CD14-positive monocyte (primary cell): Measurements from ENCODE around the gene EXOC1. TPM values are rescaled to one million over a fixed set of nuclear protein-coding genes. Genes with fewer than 3 reads are reported as not detected.
A peak's percentile ranks its signal among the peaks of the same experiment; 100 is the strongest.

ENCODE experiments used
- DNase-seq, 3 donors: peaks; one replicate each; pipeline ENCODE4 v3.0.0-alpha.2; 2011 to 2022
- H2AFZ ChIP-seq: 2 replicates; pipeline ENCODE4 v1.6.0; 2012; ENCODE audit warnings: mild to moderate bottlenecking, low read depth, low read length, inconsistent platforms; ENCODE audit not compliant: insufficient read depth, poor library complexity, severe bottlenecking
- H3K27ac ChIP-seq, 2 donors: 1 replicate in 1 of 2; 2 replicates in 1 of 2; pipeline ENCODE4 v1.5.1; 2012 to 2013; ENCODE audit warnings: low read length in 2 of 2, control low read depth in 1 of 2, inconsistent platforms in 1 of 2, low read depth in 1 of 2, mild to moderate bottlenecking in 1 of 2
- H3K27me3 ChIP-seq, 2 donors: one replicate each; pipeline versions ENCODE4 v1.6.0 to v1.6.1; 2011 to 2013; ENCODE audit warnings: low read length in 2 of 2; ENCODE audit not compliant: control insufficient read depth in 2 of 2, insufficient read depth in 2 of 2
- H3K36me3 ChIP-seq, 2 donors: replicated peaks in 1 of 2; 1 replicate in 1 of 2; 2 replicates in 1 of 2; pipeline versions ENCODE4 v1.5.1 to v1.6.1; 2012 to 2013; ENCODE audit warnings: low read length in 2 of 2, control low read depth in 1 of 2, inconsistent platforms in 1 of 2, mild to moderate bottlenecking in 1 of 2; ENCODE audit not compliant: insufficient read depth in 2 of 2, control insufficient read depth in 1 of 2
- H3K4me1 ChIP-seq, 2 donors: 1 replicate in 1 of 2; 2 replicates in 1 of 2; pipeline versions ENCODE4 v1.5.1 to v1.6.1; 2012 to 2013; ENCODE audit warnings: low read length in 2 of 2, control low read depth in 1 of 2, inconsistent platforms in 1 of 2, mild to moderate bottlenecking in 1 of 2, moderate library complexity in 1 of 2; ENCODE audit not compliant: insufficient read depth in 2 of 2, control insufficient read depth in 1 of 2
- H3K4me2 ChIP-seq: replicated peaks from 2 replicates; pipeline ENCODE3; 2012; ENCODE audit warnings: low read length, moderate library complexity, mild to moderate bottlenecking; ENCODE audit not compliant: poor library complexity, severe bottlenecking; ENCODE audit errors: extremely low read depth
- H3K4me3 ChIP-seq, 3 experiments: fragments of 200-600 bp in 1 of 3; sonication (generic) in 1 of 3; replicated peaks in 1 of 3; 1 replicate in 2 of 3; 2 replicates in 1 of 3; pipeline ENCODE4 v1.5.1; 2011 to 2013; ENCODE audit warnings: low read length in 3 of 3, mild to moderate bottlenecking in 3 of 3, control low read depth in 2 of 3, low read depth in 2 of 3, inconsistent platforms in 1 of 3, moderate library complexity in 1 of 3
- H3K79me2 ChIP-seq: 2 replicates; pipeline ENCODE4 v1.6.0; 2012; ENCODE audit warnings: mild to moderate bottlenecking, control low read depth, inconsistent platforms, low read length, moderate library complexity; ENCODE audit not compliant: insufficient read depth
- H3K9ac ChIP-seq: 2 replicates; pipeline ENCODE4 v1.6.0; 2017; ENCODE audit warnings: low read length, mild to moderate bottlenecking; ENCODE audit not compliant: insufficient read depth, poor library complexity, severe bottlenecking
- H3K9me3 ChIP-seq, 2 donors: replicated peaks in 1 of 2; 1 replicate in 1 of 2; 2 replicates in 1 of 2; pipeline versions ENCODE4 v1.5.1 to v1.6.1; 2012 to 2013; ENCODE audit warnings: low read length in 2 of 2, control low read depth in 1 of 2; ENCODE audit not compliant: control insufficient read depth in 1 of 2, insufficient read depth in 1 of 2
- H4K20me1 ChIP-seq: 2 replicates; pipeline ENCODE4 v1.6.0; 2012; ENCODE audit warnings: mild to moderate bottlenecking, low read length, control low read depth, moderate library complexity; ENCODE audit not compliant: insufficient read depth
- H3K27ac Mint-ChIP-seq, 7 donors: one replicate each; pipeline ENCODE4 v1.8.0; 2020; ENCODE audit warnings: mild to moderate bottlenecking in 7 of 7, mixed read lengths in 7 of 7, moderate library complexity in 6 of 7, inconsistent platforms in 2 of 7
- H3K27me3 Mint-ChIP-seq, 3 donors: one replicate each; pipeline ENCODE4 v1.8.0; 2021 to 2022; ENCODE audit warnings: low read depth in 3 of 3, mild to moderate bottlenecking in 3 of 3, mixed read lengths in 3 of 3, moderate library complexity in 3 of 3, inconsistent platforms in 1 of 3
- H3K36me3 Mint-ChIP-seq, 2 donors: one replicate each; pipeline ENCODE4 v1.8.0; 2020; ENCODE audit warnings: mixed read lengths in 2 of 2, inconsistent platforms in 1 of 2, mild to moderate bottlenecking in 1 of 2
- H3K4me1 Mint-ChIP-seq: one replicate; pipeline ENCODE4 v1.8.0; 2020; ENCODE audit warnings: mild to moderate bottlenecking, mixed read lengths
- H3K4me3 Mint-ChIP-seq, 2 donors: one replicate each; pipeline ENCODE4 v1.8.0; 2020; ENCODE audit warnings: mild to moderate bottlenecking in 2 of 2, mixed read lengths in 2 of 2, moderate library complexity in 1 of 2
- H3K9me3 Mint-ChIP-seq, 7 donors: one replicate each; pipeline ENCODE4 v1.8.0; 2020 to 2022; ENCODE audit warnings: mixed read lengths in 7 of 7, mild to moderate bottlenecking in 6 of 7, moderate library complexity in 6 of 7, inconsistent platforms in 2 of 7
- CTCF ChIP-seq: fragments of 200-600 bp; IDR thresholded peaks from one replicate; pipeline ENCODE4 v1.8.0; 2022; ENCODE audit warnings: antibody characterized with exemption, mild to moderate bottlenecking
- WGBS: methylation state at CpG from one replicate; pipeline ENCODE4 v1.1.5; 2013; ENCODE audit warnings: missing lambda C conversion rate; ENCODE audit not compliant: insufficient coverage; 5-methylcytosine and 5-hydroxymethylcytosine counted together
- intact Hi-C, 2 donors: fragments of 100-400 bp; cut with micrococcal nuclease; formaldehyde crosslinking; loops; one replicate each; pipeline versions ENCODE4 v1.15.0 to v1.15.1; 2023
- polyA plus RNA-seq, 3 donors: library from polyadenylated mRNA; depleted of rRNA in 1 of 3; unstranded in 2 of 3; stranded (reverse) in 1 of 3; fragments of 300-500 nt in 2 of 3; fragments of >200 nt in 1 of 3; fragmentation: Illumina TruSeq in 2 of 3; gene quantifications; 1 replicate in 2 of 3; 2 replicates in 1 of 3; pipeline ENCODE4 v1.2.3, GENCODE V29; 2012 to 2021

Gene EXOC1
- polyA plus RNA-seq, 3 donors = 13.7 to 22.9 (median 21.2) TPM

GRCh38 chr4:55941881-55942396 is 88.5 kb downstream of the EXOC1 start:
- intact Hi-C loops = loop anchor here in 1 of 2 donors (10.0 kb wide), 1 partner anchor 87 kb away; the partner anchor contains the start of gene EXOC1
- no peak overlapping the region for H3K4me3 ChIP-seq
- no peak for DNase-seq
- no peaks in the 10 kb centered on the region for H3K27me3 ChIP-seq
- no peak overlapping the region for H3K4me2 ChIP-seq
- Mint-ChIP-seq H3K27ac (no peak overlapping the region), H3K36me3 (no peaks in the 10 kb centered on the region), H3K9me3 (peaks cover 0 to 15% (median 7%) of the 10 kb centered on the region in 7 donors), H3K4me3 (no peak overlapping the region), H3K4me1 (peaks cover 13% of the 10 kb centered on the region), H3K27me3 (no peaks in the 10 kb centered on the region)
- H3K9ac ChIP-seq = no peak overlapping the region
- peaks cover 4 to 6% of the 10 kb centered on the region in 2 donors for H3K9me3 ChIP-seq
- peaks cover 8 to 11% of the 10 kb centered on the region in 2 donors for H3K4me1 ChIP-seq
- no peak overlapping the region for H3K27ac ChIP-seq
- no peak overlapping the region for H2AFZ ChIP-seq
- peaks cover 4% of the 10 kb centered on the region for H3K79me2 ChIP-seq
- WGBS = 80% methylated on average over 1 of the region's 3 CpGs
- no peak for TF ChIP-seq CTCF
- no peaks in the 10 kb centered on the region for H3K36me3 ChIP-seq
- no peaks in the 10 kb centered on the region for H4K20me1 ChIP-seq

- peaks cover 0 to 4% of the 10 kb centered on the region in 2 donors for H3K36me3 ChIP-seq
- peak overlapping the region; percentile 94 for H3K4me2 ChIP-seq
- H3K27me3 Mint-ChIP-seq = peaks cover 0 to 3% (median 0%) of the 10 kb centered on the region in 3 donors
- H4K20me1 ChIP-seq = no peaks in the 10 kb centered on the region
- no peaks in the 10 kb centered on the region for H3K9me3 ChIP-seq
- peak overlapping the region; percentile 96 for H3K9ac ChIP-seq
- no peaks in the 10 kb centered on the region for H3K27me3 ChIP-seq
- H3K4me1 ChIP-seq = peaks cover 32 to 43% of the 10 kb centered on the region in 2 donors
- peaks cover 0 to 3% (median 0%) of the 10 kb centered on the region in 7 donors for H3K9me3 Mint-ChIP-seq
- peaks cover 31% of the 10 kb centered on the region for H3K79me2 ChIP-seq
- H3K36me3 Mint-ChIP-seq = peaks cover 3 to 4% of the 10 kb centered on the region in 2 donors
- 0% methylated on average over 3 of the region's 6 CpGs for WGBS
- TF ChIP-seq CTCF = no peak
- peak; percentile 74 to 90 (median 86) for DNase-seq
- intact Hi-C loops = loop anchor here (5.0 to 10.0 kb wide), 2 partner anchors 93 to 95 kb away; partner anchors contain the start of gene EXOC1 (in 2 of the 2)
- H3K4me1 Mint-ChIP-seq = peaks cover 40% of the 10 kb centered on the region
- peak overlapping the region; percentile 83 to 92 for H3K4me3 Mint-ChIP-seq
- H2AFZ ChIP-seq = peak overlapping the region; percentile 87
- peak overlapping the region; percentile 73 to 83 (median 79) for H3K4me3 ChIP-seq
- H3K27ac Mint-ChIP-seq = peak overlapping the region; percentile 98 to 100 (median 99)
- H3K27ac ChIP-seq = peak overlapping the region; percentile 92 to 100
These were observed 93.9 kb downstream of the EXOC1 start for GRCh38 chr4:55947254-55947882.
